Stimulated activated CD8-positive, alpha-beta memory T cell treated with anti-CD3 and anti-CD28 coated beads, Interleukin-15, amount 100 ng/mL, for 1 hour (primary cell): ENCODE measurements around the gene ATP13A3.

ENCODE experiments used
- DNase-seq: peaks from one replicate; pipeline ENCODE4 v3.0.0-alpha.2; 2020; ENCODE audit warnings: low read depth

ATP13A3 gene

DNA sequence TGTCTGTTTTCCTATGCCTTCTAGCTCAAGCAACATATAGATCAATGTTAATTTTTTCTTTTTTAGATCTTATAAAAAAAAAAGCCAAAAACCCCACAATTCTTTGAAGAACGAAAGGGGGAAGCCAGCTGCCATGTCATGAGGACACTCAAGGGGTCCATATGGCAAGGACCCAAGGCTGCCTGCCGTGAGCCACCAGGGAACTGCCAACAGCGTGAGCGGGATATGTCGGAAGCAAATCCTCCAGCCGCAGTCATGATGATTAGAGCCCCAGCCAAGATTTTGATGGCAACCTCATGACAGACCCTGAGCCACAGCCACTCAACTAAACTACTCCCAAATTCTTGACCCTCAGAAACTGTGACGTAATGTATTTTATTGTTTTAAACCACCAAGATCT lies 94.2 kb downstream of the ATP13A3 start:
- DNase-seq = no peak

DNA sequence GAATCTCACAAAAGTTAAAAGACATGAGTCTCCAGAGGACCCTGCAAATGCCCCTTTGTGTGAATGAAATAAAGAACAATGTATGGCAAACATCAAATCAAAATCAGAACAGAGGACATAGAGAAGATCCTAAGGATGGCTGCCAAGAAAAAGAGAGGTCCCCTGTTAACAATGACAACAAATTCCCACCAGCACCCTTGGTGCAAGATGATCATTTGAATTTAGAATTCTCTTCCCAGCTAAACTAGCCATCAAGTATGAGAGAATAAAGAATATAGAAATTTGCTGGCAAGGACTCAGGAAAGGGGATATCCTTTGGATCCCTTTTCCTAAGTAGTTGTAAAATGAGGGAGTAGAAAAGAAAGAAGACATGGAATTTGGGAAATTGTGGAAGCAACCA lies 96.0 kb downstream of the ATP13A3 start:
- DNase-seq = no peak

DNA sequence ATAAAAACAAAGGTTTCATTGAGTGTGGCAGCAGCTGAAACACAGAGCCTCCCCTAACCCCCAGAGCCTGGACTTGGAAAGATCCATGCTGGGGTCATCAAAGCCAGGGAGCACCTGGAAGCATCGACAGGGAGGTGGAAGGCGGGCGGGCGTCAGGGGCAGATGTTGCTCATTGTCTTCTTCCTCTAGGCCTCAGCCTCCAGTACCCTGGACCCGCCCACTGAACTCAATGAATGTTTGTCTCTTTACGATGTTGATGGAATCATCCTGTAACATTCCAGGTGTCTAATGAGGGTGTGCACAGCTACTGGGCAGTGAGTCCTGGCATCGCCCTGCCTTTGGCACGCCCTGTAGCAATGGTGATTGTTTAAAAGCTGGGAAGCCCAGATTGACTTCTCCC lies 97.5 kb downstream of the ATP13A3 start:
- no peak for DNase-seq

- DNase-seq = no peak
Observed at GRCh38 chr3:194387926-194388418, 98.8 kb downstream of the ATP13A3 start.

DNA sequence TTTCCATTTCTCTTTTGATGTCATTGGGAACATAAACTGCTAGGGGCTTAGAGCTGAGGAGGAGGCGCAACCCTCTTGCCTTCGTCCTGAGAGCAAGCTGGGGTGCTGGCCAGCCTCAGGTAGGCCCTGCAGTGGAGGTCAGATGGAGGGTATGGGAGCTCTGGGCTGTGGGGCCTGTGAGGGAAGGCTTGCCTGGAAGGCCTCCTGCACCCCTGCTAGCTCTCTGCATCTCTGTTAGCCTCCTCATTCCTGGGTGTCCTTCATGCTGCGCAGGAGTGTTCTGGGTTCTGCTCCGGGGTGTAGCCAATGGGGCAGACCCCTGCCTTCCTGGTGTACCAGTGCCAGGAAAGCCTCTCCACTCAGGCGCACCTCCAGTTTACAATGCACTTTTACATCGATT lies 99.5 kb downstream of the ATP13A3 start:
- no peak for DNase-seq

DNA sequence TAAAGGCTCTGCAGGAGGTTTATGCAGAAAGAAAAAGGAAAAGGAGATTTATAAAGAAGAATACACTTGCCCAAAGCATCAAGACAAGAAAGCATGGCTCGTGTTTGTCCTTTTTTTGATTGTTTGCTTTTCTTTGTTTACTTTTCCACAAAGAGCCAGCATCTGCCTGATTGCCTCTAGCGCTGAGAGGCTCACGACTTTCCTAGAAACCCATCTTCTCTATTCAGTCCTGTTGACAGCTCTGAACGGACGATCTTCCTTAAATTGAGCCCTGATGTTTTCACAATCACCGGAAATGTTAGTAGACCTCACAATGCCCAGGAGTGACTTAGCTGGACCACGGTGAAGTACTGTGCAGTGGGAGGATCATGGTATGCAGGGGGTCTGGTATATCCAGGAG lies 100.2 kb downstream of the ATP13A3 start:
- no peak for DNase-seq

DNA sequence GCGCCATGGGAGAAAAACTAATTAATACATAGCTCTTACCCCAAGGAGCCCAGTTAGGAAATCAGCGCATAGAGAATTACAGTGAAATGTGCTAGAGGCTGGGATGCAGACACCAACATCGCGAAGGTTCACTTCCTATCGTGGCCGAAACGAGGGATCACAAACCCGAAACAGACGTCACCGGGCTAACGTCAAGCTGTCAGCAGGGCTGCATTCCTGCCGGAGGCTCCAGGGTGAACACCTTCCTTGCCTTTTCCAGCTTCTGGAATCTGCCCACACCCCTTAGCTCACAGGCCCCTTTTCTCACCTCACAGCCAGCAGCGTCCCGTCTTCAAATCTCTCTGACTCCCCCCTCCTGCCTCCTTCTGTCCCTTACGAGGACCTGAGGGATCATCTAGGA lies 100.7 kb downstream of the ATP13A3 start:
- no peak for DNase-seq

DNA sequence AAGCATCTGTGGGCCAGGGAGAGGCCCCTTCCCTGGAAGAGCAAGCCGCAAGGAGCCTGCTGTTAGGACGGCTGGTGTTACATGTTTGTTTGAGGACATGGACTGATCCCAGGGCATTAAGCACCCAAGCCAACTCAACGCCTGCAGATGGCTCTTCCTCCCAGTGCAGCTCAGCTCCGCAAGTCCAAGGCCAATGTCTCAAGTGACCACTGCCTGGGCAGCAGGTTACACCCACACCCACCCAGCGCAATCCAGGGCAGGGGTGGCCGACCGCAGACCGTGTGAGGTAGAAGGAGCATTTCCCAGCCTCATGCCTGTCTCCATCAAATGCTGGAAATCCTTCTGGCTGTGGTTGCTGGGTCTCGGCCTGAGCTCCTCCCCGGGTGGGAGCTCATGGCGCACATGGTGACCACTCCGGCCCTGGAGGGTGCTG lies 102.2 kb downstream of the ATP13A3 start:
- no peak for DNase-seq

GRCh38 chr3:194384156-194384555 lies 102.6 kb downstream of the ATP13A3 start:
- DNase-seq = no peak

DNA sequence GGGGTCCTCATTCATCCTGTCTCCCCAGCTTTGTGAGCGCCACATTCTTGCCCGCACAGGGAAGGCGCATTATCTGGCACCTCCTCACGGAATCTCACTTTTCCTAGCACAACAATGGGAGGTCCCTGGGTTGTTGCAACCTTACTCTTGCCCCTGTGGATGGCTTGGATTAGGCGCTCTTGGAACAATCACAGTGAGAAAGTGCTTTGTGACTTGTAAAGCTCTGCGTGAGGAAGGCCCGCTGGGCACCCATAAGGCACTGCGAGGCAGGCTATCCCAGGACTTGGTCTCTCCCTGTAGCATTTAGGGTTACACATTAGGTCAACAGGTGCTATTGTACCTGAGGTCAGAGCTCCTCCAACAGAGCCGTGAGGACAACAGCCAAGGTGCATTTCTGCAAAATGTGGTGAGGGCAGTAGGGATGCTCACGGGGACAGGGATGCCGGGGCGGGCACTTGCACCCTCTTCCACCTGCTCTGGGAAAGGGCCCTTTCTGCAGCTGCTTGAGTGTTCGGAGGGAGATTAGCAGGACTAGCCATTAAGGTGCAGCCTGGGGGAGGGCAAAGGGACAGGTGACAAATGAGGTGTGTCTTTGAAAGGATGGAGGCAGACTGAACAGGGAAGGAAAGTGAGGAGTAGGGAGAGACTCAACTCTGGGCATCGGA lies 103.4 kb downstream of the ATP13A3 start:
- no peak for DNase-seq

DNA sequence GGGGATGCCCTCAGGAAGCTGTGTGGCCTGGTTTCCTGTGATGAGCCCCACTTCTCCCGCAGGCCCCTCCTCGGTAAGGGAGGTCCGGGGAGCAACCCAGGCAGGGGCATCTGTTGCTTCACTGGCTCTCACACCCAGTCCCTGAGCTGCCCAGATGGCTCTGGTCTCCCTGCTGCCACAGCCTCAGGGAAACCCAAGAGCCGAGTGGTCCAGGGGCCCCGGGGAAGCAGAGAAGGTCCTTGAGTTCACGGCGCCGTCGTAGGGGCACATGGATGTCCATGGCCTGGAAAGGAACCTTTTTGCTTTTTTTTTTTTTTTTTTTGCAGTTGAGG lies 103.9 kb downstream of the ATP13A3 start:
- DNase-seq = no peak

DNA sequence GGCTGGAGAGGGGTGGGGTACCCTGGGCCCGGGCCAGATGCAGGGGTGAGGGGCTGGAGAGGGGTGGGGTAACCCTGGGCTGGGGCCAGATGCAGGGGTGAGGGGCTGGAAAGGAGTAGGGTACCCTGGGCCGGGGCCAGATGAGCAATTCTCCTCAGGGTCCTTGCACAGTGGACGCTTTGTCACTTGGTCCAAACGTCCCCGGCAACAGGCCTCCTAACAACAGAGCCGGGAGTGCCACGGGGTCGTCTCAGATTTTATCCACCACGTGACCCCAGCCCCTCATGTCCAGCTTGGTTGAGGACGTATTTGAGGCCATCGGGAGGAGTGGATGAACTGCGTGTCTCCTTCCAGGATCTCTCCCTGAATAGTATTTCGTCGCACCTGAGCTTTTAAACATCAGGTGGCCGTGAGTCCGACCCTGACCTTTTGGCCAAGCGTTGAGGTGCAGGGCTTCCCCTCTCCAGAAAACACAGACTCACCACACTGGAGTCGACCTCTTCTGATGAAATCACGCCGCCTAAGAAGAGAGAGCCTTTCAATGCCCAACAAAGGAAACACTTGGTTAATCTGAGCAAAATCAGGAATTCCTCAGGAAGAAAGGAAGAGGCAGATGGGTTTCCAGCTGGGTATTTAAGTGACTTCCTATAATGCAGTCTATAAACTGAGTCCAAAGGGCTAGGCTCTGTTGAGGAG lies 104.5 kb downstream of the ATP13A3 start:
- no peak for DNase-seq

GRCh38 chr3:194381460-194381875 lies 105.3 kb downstream of the ATP13A3 start:
- DNase-seq = no peak

DNA sequence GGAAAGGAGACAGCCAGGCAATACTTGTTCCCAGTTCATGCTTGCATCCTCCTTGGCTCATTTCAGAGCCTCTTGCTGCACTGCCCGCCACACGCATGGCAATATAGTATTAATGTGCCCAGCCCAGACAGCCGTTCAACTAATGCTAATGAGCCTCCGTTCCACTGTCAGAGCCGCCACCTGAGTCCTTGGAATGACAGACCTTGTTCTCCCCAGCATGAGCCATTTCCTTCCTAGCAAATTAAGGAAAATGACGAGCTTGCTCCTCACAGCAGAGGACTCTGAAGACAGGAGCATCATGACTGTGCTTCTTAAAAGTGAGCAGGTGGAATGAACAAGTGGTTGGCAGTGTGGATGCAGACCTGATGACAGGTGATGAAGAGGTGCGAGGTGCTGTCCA lies 106.5 kb downstream of the ATP13A3 start:
- no peak for DNase-seq

- DNase-seq = no peak
Observed at GRCh38 chr3:194379651-194380050, 107.2 kb downstream of the ATP13A3 start.

DNA sequence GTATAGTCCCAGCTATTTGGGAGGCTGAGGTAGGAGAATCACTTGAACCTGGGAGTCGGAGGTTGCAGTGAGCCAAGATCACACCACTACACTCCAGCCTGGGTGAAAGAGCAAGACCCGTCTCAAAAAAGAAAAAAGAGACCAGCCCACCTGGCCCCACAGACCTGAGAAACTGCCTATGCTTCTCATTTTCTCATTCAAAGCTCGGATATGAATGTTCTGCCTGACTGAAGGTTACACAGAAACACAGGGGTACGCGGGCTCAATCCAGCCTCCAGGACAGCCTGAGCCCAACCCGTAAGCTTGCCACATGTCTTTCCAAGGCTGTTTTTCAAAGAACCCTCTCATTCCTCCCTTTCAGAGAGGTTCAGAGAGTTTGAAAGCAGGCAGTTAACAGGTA lies 107.6 kb downstream of the ATP13A3 start:
- no peak for DNase-seq

GRCh38 chr3:194377708-194378107 lies 109.1 kb downstream of the ATP13A3 start:
- DNase-seq = no peak

DNA sequence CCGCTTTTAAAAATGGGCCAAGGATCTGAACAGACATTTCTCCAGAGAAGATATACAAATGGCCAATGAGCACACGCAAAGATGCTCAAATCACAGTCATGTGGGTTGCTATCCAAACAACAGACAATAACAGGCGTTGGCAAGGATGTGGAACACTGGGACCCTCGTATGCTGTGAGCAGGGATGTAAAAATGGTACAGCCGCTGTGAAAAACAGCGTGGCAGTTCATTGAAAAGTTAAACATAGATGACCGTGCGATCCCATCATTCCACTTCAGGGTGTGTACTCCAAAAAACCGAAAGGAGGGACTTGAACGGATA lies 110.6 kb downstream of the ATP13A3 start:
- DNase-seq = no peak

- DNase-seq = no peak
Observed at GRCh38 chr3:194375473-194376240, 111.1 kb downstream of the ATP13A3 start.

DNA sequence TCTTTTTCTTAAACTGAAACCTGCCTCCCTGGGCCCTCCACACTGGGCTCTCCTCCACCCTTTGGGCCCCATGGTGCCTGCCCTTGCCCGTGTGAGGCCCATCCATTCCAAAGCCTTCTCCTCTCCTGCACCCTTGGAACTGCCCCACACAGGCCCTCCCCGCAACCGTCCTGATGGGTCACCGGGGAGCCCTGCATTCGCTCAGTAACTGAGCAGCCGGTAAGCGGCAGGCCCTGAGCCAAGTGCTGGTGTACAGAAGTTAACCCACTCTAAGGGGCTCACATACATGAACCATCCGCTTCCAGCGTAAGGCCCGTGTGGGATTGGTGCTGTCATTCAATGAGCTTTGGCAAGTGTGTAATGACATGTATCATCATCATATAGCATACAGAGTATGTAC lies 111.9 kb downstream of the ATP13A3 start:
- DNase-seq = no peak

- no peak for DNase-seq
Observed at GRCh38 chr3:194373899-194374298, 112.9 kb downstream of the ATP13A3 start.

GRCh38 chr3:194373028-194373427 lies 113.8 kb downstream of the ATP13A3 start:
- no peak for DNase-seq

DNA sequence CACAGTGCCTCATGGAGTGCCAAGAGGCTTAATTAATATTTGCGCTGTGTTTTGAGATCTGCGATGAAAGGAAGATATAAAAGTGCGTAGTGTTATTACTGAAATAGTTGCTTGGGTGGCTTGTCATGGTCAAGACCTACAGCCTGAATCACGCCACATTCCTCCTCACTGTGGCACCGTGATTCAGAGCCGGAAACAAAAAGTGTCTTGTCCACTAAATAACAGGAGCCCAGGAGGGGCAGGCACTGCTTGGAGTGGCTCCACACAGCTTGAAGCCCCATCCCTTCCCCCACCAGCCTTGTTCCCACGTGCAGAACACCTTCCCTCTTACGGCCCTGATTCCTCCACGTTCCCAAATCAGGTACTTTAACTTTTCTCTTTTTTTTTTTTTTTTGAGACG lies 116.0 kb downstream of the ATP13A3 start:
- no peak for DNase-seq
